Fibroblast of villous mesenchyme (primary cell): ENCODE results near the gene CRYGS. TPM values are rescaled to one million over a fixed set of nuclear protein-coding genes. Genes with fewer than 3 reads are reported as not detected.
"Not testable (repeated sequence)": the region's sequence is repeated elsewhere in the genome, so short reads cannot be mapped to it uniquely, and the experiment has no call there.

Experiments used
- DNase-seq: peaks from one replicate; pipeline ENCODE4 v3.0.0-alpha.2; 2010; ENCODE audit warnings: low read depth
- H3K4me3 ChIP-seq: 2 replicates; pipeline ENCODE4 v1.5.1; 2011; ENCODE audit warnings: low read depth, mild to moderate bottlenecking, low read length
- total RNA-seq: library from RNA; depleted of rRNA; stranded (reverse); fragments of >200 nt; gene quantifications from 2 replicates; pipeline ENCODE4 v1.2.3, GENCODE V29; 2012
- TF ChIP-seq, protein P1 (sequence below): IDR thresholded peaks from 2 replicates; pipeline ENCODE4 v1.5.1; 2012; ENCODE audit warnings: low read depth, mild to moderate bottlenecking, low read length; ENCODE audit not compliant: insufficient read depth

The CRYGS gene
- total RNA-seq, 1 donor: 0.86 TPM

GRCh38 chr3:186536883-186537844 is 7.0 kb downstream of the CRYGS start:
- TF ChIP-seq, protein P1, sequence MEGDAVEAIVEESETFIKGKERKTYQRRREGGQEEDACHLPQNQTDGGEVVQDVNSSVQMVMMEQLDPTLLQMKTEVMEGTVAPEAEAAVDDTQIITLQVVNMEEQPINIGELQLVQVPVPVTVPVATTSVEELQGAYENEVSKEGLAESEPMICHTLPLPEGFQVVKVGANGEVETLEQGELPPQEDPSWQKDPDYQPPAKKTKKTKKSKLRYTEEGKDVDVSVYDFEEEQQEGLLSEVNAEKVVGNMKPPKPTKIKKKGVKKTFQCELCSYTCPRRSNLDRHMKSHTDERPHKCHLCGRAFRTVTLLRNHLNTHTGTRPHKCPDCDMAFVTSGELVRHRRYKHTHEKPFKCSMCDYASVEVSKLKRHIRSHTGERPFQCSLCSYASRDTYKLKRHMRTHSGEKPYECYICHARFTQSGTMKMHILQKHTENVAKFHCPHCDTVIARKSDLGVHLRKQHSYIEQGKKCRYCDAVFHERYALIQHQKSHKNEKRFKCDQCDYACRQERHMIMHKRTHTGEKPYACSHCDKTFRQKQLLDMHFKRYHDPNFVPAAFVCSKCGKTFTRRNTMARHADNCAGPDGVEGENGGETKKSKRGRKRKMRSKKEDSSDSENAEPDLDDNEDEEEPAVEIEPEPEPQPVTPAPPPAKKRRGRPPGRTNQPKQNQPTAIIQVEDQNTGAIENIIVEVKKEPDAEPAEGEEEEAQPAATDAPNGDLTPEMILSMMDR: no peak
- DNase-seq: no peak
- no peak overlapping the region for H3K4me3 ChIP-seq

GRCh38 chr3:186534113-186534669 is 10.0 kb downstream of the CRYGS start:
- no peak for DNase-seq
- TF ChIP-seq, protein P1: no peak
- no peak overlapping the region for H3K4me3 ChIP-seq

DNA sequence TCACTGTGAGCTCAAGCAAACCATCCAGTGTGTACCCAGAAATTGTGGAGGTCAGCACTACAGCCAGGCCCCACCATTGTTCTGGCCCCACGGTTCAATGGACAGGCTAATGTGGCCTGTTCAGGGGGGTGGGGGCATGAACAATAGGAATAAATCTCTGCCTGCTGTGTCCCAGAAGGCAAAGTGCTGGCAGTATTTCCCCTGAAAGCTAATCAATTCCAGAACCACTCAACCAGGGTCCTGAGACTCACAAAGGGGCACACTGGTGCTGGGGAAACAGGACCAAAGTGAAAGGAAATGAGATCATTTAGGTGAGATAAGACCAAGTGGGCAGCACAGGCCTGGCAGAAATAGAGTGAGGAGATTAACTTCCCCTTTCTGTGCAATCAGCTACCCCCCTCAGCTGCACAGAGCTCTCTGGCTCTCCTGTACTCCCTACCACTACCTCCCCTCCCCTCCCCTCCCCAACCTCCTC is 11.5 kb downstream of the CRYGS start:
- no peak overlapping the region for H3K4me3 ChIP-seq
- DNase-seq: no peak
- TF ChIP-seq, protein P1: no peak

- not testable (repeated sequence) for H3K4me3 ChIP-seq
Measured at GRCh38 chr3:186531694-186532093, 12.5 kb downstream of the CRYGS start.

GRCh38 chr3:186530415-186530814 is 13.8 kb downstream of the CRYGS start:
- TF ChIP-seq, protein P1: no peak
- no peak for DNase-seq
- no peak overlapping the region for H3K4me3 ChIP-seq

More at GRCh38 chr3:186531694-186532093, 12.5 kb downstream of the CRYGS start:
- DNase-seq: not testable (repeated sequence)

DNA sequence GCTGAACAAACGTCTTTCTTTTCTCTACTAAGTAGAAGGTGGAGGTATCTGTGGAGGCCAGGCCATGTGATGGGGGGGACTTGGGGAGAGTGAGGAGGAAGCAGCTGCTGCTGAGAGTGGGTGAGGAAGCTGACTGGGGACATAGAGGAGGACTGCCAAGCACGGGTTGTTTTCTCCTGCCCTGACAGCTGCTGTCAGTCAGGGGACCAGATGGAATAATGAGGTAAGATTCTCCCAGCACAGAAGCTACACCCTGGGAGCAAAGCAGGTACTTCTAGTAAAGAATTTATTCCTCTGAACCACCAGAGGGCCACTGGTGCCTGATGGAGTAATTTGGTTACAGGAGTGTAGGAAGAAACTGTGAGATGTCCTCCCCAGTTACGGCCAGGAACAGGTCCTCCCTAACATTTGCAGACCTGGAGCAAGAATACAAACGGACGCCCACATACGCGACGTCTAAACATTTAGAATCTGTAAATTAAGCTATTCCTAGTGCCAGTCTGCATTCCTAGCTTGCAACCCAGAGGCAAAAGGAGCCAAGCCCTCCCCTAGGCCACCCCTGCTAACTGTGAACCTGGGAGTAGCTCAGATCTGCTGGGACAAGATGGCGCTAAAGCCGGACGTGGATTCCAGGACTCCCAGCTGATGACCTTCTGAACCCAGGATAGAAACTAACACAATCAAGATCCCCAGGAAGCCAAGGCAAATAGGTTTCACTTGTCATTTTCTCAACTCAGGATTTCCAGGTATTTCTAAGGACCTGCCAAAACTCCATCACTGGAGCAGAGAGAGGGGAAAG is 14.8 kb downstream of the CRYGS start:
- TF ChIP-seq, protein P1: no peak
- no peak overlapping the region for H3K4me3 ChIP-seq
- DNase-seq: no peak

GRCh38 chr3:186526256-186526606 is 17.9 kb downstream of the CRYGS start:
- TF ChIP-seq, protein P1: no peak
- H3K4me3 ChIP-seq: no peak overlapping the region
- no peak for DNase-seq
